T47D (cell line): ENCODE data around the gene RBFOX2.

ENCODE experiments used
- DNase-seq, 2 experiments: peaks; one replicate each; pipeline versions ENCODE4 v3.0.0 to v3.0.0-alpha.2; 2011 to 2012; ENCODE audit warnings: low read depth in 1 of 2, low spot score in 1 of 2
- JUND ChIP-seq: IDR thresholded peaks from 2 replicates; pipeline ENCODE4 v1.6.1; 2012; ENCODE audit warnings: low read depth
- in situ Hi-C: cut with HindIII; loops from 2 replicates; pipeline ENCODE4 v1.10.0; 2016; ENCODE audit warnings: low sequenced_read_pairs, low pct_unique_long_range_greater_than_20kb

RBFOX2 gene

DNA sequence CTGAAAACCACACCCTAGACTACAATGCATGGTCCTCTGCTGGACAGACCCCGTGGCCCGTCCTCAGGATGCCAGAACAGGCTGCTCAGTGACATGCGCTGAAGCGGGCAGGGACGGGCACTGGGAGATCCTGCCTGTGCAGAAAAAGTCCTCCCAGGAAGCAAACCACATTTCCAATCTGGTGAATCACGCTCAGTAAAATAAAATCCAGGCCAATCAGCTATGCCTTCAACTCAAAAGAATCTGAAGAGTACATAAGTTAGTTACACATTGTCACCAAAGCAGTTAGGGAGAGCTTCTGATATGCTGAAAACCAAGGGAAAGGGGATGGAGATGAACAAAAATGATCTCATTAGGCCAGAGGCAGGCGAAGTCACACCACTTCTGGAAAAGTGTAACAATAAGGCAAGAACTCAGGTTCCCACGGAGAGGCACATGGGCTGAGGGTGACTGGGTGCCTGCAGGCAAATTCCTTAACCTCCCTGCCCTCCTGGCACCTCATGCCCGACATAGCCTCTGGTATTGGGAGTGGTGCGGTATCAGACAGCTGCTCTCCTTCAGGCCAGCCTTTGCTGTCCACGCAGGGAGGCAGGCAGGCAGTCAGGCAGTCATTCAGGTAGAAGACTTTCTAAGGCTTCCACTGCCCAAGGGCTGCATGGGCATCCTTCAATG lies 244.5 kb downstream of the RBFOX2 start:
- TF ChIP-seq JUND, result no peak
- no peak for DNase-seq

DNA sequence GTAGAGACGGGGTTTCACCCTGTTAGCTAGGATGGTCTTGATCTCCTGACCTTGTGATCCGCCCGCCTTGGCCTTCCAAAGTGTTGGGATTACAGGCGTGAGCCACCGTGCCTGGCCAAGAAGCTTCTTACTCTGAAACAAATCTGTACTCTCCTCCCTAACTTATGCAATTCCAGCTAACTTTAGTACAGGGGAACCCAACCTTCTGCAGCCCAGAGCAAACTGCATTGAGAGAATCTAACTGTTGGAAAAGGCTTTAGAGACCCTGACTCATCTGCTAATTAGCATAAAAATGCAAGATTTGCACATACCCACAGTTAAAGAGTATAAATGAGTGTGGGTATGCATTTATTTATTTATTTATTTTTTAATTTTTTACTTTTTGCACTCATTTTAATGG lies 246.1 kb downstream of the RBFOX2 start:
- DNase-seq, result no peak
- in situ Hi-C loops, result no loop called here
- TF ChIP-seq JUND, result no peak

More for the DNA sequence above, 244.5 kb downstream of the RBFOX2 start:
- in situ Hi-C loops, result no loop called here

DNA sequence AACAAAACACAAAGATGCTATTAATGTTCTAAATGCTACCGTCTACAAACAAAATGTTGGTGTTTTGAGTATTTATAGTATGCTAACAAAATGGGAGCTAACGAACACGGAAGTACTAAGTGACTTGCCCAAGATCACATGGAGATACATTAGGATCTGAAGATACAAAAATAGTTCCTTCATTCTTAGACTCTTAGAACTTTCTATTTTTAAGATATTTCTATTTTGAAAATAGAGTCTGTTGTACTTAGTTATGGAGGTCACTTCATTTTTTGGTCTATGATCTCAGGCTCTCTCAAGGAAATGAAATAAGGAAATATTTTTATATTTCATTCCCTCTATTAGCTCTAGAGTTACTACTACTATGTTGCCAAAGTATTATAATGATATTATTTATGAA lies 246.7 kb downstream of the RBFOX2 start:
- no peak for TF ChIP-seq JUND
- in situ Hi-C loops, result no loop called here
- no peak for DNase-seq

DNA sequence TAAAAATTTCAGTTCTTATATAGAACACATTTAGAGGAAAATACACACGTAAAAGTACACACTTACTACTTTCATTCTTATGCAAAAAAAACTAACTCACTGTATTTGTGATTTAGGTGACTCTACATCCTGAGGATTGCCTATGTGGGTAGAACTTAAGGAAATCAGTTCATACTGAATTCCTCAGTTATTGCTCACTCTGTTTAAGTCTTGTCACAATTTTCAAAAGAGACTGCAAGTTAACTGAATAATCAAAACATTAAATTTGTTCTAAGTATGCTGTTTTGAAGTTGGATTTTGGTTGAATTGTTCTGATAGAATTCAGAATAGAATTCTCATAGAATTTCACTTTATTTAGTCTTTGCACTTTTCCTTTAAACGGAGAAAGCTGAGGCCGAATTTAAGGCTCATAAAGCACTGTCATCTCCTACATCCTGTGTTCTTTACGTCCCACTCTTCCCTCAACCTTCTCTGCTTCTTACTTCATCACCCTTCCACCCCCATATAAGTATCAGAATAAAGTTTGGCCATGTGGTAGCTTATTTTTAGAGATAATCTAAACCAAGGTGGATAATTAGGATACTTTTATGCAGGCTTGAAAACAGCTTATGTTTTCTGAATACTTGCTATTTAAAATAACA lies 251.2 kb downstream of the RBFOX2 start:
- DNase-seq, result no peak
- in situ Hi-C loops, result no loop called here
- TF ChIP-seq JUND, result no peak

DNA sequence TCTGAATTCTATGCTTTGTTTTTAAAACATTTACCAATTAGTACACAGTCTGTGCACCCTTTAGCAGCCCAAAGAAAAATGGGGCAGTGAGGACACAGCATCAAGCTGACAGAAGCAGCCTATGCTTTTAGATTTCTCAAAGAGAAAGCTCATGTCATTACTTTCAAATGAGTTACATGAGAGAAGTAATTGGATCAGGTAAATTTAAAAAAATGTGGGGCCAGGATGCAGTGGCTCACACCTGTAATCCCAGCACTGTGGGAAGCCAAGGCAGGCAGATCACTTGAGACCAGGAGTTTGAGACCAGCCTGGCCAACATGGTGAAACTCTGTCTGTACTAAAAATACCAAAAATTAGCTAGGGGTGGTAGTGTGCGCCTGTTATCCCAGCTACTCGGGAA lies 253.3 kb downstream of the RBFOX2 start:
- in situ Hi-C loops, result no loop called here
- DNase-seq, result no peak
- no peak for TF ChIP-seq JUND

DNA sequence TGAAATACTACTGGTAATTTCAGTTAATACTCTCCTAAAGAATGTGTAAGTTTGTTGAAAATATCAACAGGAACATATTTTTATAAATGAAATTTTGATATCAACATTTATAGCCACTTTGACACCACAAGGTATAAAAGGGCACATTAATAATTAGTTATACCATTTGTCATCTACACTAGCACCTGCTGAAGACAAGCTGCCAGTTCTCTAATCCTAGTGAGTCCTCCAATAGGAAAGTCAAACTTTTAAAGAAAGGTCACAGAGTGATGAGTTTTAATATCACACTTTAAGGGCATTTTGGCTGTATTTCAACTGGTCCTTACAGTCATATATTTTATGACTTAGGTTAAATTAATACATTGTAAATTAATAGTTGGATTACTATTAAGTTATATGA lies 258.6 kb downstream of the RBFOX2 start:
- no peak for TF ChIP-seq JUND
- DNase-seq, result no peak
- in situ Hi-C loops, result no loop called here

DNA sequence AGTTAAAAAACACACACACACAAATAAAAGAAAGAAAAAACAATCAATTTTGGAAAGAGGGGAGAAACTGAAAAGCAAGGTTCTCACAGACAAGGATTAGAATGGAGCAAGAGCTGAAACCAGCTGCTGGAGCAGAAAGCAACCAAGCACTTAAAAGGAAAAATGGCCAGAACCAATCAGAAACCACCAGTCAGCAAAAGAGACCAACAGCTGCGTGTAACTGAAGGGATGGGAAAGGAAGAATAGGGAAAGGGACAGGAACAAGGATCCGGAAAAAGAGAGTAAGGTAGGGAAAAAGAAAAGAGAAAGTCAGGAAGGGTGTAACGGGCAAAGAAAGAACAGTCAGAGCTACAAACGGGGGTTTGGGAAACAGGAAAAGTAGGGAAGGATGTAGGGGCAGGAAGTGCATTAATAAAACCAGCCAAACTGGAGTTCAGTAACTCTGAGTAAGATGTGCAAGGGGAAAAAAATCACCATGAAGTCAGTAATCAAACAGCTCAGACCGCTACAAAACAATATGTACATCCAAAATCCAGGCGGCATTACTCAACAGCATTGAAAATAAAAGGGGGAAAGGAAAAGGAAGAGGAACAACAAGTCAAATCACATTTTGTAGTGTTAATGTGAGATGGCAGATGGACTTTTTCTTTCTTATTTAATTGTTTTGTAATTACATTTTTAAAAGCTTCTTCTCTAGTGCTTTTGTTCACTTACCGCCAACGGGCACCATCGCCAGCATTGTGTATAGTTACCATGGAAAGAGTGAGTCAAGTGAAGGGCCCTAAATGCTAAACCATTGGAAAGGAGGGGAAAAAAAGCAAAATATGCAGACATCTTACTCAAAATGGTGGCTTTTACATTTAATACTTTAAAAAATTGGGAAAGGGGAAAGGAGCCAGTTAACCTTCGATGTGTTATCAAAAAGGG lies 261.7 kb downstream of the RBFOX2 start:
- TF ChIP-seq JUND, result no peak
- no peak for DNase-seq
- in situ Hi-C loops, result no loop called here

DNA sequence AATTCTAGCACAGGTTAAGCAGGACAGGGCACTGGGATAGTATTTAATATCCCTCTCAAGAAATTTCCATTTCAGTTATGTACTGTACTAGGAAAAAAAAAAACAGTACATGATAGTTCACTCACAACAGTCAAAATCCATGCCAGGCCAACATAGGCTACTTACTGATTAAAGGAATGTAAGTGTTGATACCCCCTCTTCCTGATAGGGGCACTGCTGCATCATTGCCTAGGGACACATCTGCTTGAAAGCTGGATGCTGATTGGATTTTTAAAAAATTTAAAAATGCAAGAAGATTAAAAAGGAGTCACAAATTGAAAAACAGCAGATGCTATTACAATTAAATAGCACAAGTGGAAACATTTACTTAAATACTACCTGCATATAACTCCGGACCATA lies 267.6 kb downstream of the RBFOX2 start:
- DNase-seq, result no peak
- in situ Hi-C loops, result no loop called here
- TF ChIP-seq JUND, result no peak

DNA sequence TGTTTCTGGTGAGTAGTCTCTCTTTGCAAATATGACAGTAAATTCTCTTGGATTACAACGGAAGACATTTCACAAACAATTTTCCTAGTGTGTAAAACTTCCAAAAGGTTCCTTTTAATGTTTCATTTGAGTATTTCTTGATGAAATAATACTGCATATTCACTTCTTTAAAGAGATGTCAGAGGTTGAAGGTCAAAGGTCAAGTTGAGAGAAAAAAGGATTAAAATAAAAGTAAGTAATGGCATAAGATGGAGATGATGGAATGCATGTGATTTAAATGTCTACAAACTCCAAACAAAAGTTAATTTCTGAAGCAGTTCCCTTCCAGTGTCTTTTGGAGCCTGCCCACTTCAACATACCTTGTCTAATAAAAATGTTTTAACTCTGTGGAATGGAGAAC lies 270.2 kb downstream of the RBFOX2 start:
- no peak for TF ChIP-seq JUND
- in situ Hi-C loops, result no loop called here

DNA sequence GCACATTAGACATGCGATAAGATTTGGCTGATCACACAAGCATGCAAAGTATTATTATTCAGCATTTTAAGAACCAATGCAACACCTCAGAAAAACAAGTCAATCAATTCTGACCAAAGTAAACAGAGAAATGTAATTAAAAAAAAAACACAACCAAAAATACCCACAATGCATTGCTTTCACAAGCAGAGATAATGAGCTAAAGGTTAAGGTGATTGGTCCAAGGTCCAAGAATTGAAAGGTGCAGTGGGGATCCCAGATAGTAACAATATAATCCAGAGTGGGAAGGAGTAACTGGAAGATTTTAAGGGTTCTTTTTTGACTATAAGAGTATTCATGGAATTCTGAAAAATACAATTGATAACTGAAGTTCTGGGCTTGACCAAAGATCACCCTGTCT lies 271.9 kb downstream of the RBFOX2 start:
- in situ Hi-C loops, result no loop called here
- DNase-seq, result no peak
- no peak for TF ChIP-seq JUND

More for the DNA sequence above, 270.2 kb downstream of the RBFOX2 start:
- no peak for DNase-seq

DNA sequence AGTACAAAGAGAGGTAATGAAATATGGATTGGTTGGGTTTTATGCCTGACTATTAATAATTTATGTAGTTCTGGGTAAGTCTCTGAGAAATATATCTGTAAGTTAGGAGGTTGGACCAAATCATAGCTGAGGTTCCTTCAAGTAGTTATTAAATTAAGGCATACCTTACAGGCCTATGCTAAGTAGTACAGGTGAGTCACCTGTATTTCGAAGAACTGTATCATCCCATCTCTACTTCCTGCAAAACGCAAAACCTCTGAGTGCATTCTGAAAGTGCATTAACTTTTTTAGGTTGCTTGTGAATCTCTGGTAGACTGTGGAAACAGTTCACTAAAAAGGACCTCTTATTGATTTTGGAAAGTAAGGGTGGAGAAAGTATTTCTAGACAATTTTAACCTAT lies 273.9 kb downstream of the RBFOX2 start:
- in situ Hi-C loops, result no loop called here
- DNase-seq, result no peak
- TF ChIP-seq JUND, result no peak

DNA sequence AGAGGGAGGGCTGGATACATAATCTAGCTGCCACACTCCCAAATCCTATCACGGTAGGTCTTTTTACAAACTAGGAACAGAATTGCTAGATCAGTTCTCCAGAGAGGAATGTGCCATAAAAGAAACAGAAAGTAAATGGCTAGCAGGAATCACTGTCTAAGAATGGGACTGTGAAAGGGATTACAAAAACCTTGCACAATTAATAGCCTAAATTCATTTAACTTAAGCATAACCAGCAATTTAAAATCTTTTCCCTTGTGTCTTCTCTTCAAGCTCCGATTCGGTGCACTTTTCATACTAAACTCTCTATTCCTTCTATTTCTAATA lies 275.8 kb downstream of the RBFOX2 start:
- in situ Hi-C loops, result no loop called here
- no peak for DNase-seq

More for the DNA sequence above, 275.8 kb downstream of the RBFOX2 start:
- TF ChIP-seq JUND, result no peak
